ENCODE measurements around the gene MYOT. TPM values are rescaled to one million over a fixed set of nuclear protein-coding genes. Genes with fewer than 3 reads are reported as not detected.

The MYOT gene, protein sequence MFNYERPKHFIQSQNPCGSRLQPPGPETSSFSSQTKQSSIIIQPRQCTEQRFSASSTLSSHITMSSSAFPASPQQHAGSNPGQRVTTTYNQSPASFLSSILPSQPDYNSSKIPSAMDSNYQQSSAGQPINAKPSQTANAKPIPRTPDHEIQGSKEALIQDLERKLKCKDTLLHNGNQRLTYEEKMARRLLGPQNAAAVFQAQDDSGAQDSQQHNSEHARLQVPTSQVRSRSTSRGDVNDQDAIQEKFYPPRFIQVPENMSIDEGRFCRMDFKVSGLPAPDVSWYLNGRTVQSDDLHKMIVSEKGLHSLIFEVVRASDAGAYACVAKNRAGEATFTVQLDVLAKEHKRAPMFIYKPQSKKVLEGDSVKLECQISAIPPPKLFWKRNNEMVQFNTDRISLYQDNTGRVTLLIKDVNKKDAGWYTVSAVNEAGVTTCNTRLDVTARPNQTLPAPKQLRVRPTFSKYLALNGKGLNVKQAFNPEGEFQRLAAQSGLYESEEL
- not detected in 2 replicates for total RNA-seq (2022)
- not detected for Bru-seq, nascent RNA
- BruChase-seq, experiment 1, labeled RNA remaining after a 6-hour chase, result percentile 4 among the genes with signal in this experiment
- BruChase-seq, experiment 2, labeled RNA remaining after a 2-hour chase, result not detected
- long read RNA-seq, partial matches to known transcripts, result 0 of 3 reads
- long read RNA-seq, other reads (novel, unspliced or antisense), result 3 of 3 reads

- no peaks in the 10 kb centered on the region for H3K4me1 Mint-ChIP-seq (ENCODE audit: low read depth, unreplicated experiment)
- no peak within 1 kb of the TSS for H3K4me3 Mint-ChIP-seq (ENCODE audit: low read depth, unreplicated experiment)
- TF ChIP-seq, protein P1, sequence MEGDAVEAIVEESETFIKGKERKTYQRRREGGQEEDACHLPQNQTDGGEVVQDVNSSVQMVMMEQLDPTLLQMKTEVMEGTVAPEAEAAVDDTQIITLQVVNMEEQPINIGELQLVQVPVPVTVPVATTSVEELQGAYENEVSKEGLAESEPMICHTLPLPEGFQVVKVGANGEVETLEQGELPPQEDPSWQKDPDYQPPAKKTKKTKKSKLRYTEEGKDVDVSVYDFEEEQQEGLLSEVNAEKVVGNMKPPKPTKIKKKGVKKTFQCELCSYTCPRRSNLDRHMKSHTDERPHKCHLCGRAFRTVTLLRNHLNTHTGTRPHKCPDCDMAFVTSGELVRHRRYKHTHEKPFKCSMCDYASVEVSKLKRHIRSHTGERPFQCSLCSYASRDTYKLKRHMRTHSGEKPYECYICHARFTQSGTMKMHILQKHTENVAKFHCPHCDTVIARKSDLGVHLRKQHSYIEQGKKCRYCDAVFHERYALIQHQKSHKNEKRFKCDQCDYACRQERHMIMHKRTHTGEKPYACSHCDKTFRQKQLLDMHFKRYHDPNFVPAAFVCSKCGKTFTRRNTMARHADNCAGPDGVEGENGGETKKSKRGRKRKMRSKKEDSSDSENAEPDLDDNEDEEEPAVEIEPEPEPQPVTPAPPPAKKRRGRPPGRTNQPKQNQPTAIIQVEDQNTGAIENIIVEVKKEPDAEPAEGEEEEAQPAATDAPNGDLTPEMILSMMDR (IDR thresholded peaks at IDR 0.05; ENCODE audit: unreplicated experiment), result no peak
- CTCF ChIA-PET, result no interaction called here
- DNase-seq, result no peak
- BruUV-seq (replicated peaks), result no TSS peak
- H3K27me3 Mint-ChIP-seq (ENCODE audit: unreplicated experiment), result no peaks in the 10 kb centered on the region
- H3K9me3 Mint-ChIP-seq (ENCODE audit: low read depth, unreplicated experiment), result no peaks in the 10 kb centered on the region
- intact Hi-C loops (cut with micrococcal nuclease; ENCODE audit: unreplicated experiment), result no loop called here
- H3K36me3 Mint-ChIP-seq (ENCODE audit: insufficient read depth, unreplicated experiment), result no peaks in the 10 kb centered on the region
- no peak within 1 kb of the TSS for H3K27ac Mint-ChIP-seq (ENCODE audit: unreplicated experiment)
Measured at GRCh38 chr5:137867664-137868063, at the start of gene MYOT. TSS of gene MYOT (plus strand) at chr5:137867860. CDS start at chr5:137870652, 2,792 bp downstream.

- H3K27me3 Mint-ChIP-seq (ENCODE audit: unreplicated experiment), result no peaks in the 10 kb centered on the region
- H3K27ac Mint-ChIP-seq (ENCODE audit: unreplicated experiment), result peak overlapping the region; percentile 9
- H3K4me3 Mint-ChIP-seq (ENCODE audit: low read depth, unreplicated experiment), result no peak overlapping the region
- intact Hi-C loops (cut with micrococcal nuclease; ENCODE audit: unreplicated experiment), result loop anchor here (10.0 kb wide), 1 partner anchor 155 kb away; no protein-coding TSS in a partner anchor
- TF ChIP-seq, protein P1 (IDR thresholded peaks at IDR 0.05; ENCODE audit: unreplicated experiment), result no peak
- no TSS peak for BruUV-seq (replicated peaks)
- H3K9me3 Mint-ChIP-seq (ENCODE audit: low read depth, unreplicated experiment), result no peaks in the 10 kb centered on the region
- H3K4me1 Mint-ChIP-seq (ENCODE audit: low read depth, unreplicated experiment), result peaks cover 9% of the 10 kb centered on the region
- CTCF ChIA-PET, result no interaction called here
- DNase-seq, result no peak
- H3K36me3 Mint-ChIP-seq (ENCODE audit: insufficient read depth, unreplicated experiment), result no peaks in the 10 kb centered on the region
Measured at GRCh38 chr5:137819766-137820165, 47.9 kb upstream of the MYOT start.

DNA sequence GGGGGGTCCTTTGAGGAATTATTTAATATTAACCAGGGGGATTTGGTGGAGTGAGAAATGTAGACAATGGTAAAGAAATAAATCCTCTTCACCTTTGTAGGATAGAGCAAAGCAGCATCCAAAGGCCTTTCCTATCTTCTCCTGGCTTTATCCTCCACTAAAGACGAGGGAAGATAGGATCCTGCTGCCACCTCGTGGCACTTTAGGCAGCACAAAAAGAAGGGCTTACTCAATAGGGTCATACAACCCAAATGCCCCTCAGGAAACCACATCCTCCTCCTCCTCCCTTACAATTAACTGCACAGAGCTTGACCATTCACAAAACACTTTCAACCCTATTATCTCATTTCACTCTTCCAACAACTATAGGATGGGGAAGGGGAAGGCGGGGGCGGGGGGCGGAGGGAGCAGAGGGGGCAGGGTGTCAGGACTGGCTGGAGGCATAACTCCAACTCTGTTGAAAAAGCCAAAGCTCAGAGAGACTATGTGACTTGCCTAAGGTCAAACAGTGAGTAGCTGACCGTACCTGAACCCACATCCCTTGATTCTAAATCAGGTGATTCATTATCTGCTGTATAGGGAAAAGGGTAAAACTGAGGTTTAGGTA lies 45.4 kb upstream of the MYOT start:
- Mint-ChIP-seq H3K27ac (ENCODE audit: unreplicated experiment) (no peak overlapping the region), H3K9me3 (ENCODE audit: low read depth, unreplicated experiment) (no peaks in the 10 kb centered on the region), H3K4me1 (ENCODE audit: low read depth, unreplicated experiment) (peaks cover 21% of the 10 kb centered on the region), H3K27me3 (ENCODE audit: unreplicated experiment) (no peaks in the 10 kb centered on the region), H3K4me3 (ENCODE audit: low read depth, unreplicated experiment) (no peak overlapping the region), H3K36me3 (ENCODE audit: insufficient read depth, unreplicated experiment) (no peaks in the 10 kb centered on the region)
- intact Hi-C loops (cut with micrococcal nuclease; ENCODE audit: unreplicated experiment), result loop anchor here (1.0 to 10.0 kb wide), 3 partner anchors 43 to 193 kb away; no protein-coding TSS in a partner anchor
- CTCF ChIA-PET, result interaction anchor here (0.7 to 2.2 kb wide), 5 partner anchors 11 to 193 kb away, joined by 3 to 24 read pairs (median 3); no protein-coding TSS in a partner anchor
- no TSS peak for BruUV-seq (replicated peaks)
- peak; percentile 75 for DNase-seq
- TF ChIP-seq, protein P1 (IDR thresholded peaks at IDR 0.05; ENCODE audit: unreplicated experiment), result peak; percentile 60

DNA sequence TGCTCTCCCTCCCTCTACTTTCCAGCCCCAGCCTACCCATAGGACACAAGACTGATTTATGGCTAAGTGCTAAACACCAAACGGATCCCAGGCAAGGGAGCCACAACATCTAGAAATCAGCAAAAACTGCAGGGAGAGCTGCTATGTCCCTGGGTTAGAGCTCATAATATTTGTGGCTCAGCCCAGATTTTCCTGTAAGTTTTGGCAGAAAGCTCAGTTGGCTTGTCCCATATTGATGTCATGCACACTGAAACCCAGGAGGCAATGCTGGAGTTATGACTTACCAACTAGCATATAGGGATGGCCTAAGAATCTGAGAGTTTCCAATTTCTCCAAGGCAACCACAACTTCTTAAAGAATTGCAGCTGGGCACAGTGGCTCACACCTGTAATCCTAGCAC lies 44.7 kb upstream of the MYOT start:
- Mint-ChIP-seq H3K27me3 (ENCODE audit: unreplicated experiment) (no peaks in the 10 kb centered on the region), H3K4me3 (ENCODE audit: low read depth, unreplicated experiment) (no peak overlapping the region), H3K27ac (ENCODE audit: unreplicated experiment) (no peak overlapping the region), H3K9me3 (ENCODE audit: low read depth, unreplicated experiment) (no peaks in the 10 kb centered on the region), H3K36me3 (ENCODE audit: insufficient read depth, unreplicated experiment) (no peaks in the 10 kb centered on the region), H3K4me1 (ENCODE audit: low read depth, unreplicated experiment) (peaks cover 21% of the 10 kb centered on the region)
- TF ChIP-seq, protein P1 (IDR thresholded peaks at IDR 0.05; ENCODE audit: unreplicated experiment), result no peak
- no peak for DNase-seq
- no TSS peak for BruUV-seq (replicated peaks)
- CTCF ChIA-PET, result interaction anchor here (0.7 to 2.2 kb wide), 4 partner anchors 10 to 194 kb away, joined by 3 to 24 read pairs (median 3); no protein-coding TSS in a partner anchor
- intact Hi-C loops (cut with micrococcal nuclease; ENCODE audit: unreplicated experiment), result loop anchor here (1.0 to 10.0 kb wide), 3 partner anchors 44 to 194 kb away; no protein-coding TSS in a partner anchor
